Fibroblast of skin of left biceps (primary cell): Measurements from ENCODE around the gene ADRA2A.

ENCODE experiments used
- DNase-seq, 2 experiments: peaks; one replicate each; pipeline ENCODE4 v3.0.0-alpha.2; 2013; ENCODE audit warnings: low read depth in 2 of 2

The ADRA2A gene

DNA sequence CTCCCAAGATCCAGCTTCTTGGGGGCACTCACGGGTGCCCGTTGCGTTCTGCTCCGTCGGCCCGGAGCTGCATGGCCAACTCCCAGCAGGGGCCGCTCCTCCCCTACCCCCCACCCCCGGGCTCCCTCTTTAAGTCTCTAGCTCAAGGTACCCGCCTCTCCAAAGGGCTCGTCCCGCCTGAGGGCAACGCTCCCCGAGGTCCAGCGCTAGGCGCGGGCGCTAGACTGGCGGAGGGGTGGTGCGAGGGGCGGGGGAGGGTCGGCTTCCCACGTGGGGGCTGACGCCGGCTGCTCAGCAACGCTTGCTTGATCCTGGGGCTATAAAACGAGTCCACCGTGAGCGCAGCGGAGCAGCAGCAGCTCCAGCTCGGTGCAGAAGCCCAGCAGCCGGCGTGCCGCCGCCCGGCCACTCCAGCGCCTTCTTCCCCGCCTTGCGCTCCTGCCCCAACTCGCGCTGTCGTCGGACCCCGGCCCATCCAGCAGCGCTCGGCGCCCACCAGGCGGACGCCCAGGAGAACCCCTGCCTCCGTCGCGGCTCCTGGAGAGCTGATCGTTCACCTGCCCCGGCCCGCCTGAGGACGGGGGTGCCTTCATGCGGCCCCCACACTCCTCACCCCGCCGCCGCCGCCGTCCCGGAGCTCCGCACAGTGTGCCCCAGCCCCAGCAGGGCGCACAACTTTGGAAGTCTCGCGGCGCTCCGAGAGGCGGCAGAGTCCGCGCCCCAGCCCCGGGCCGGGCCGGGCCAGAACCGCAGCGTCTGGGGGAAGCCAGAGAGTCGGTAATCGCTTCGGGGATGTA, at the start of gene ADRA2A:
ADRA2A (plus strand) TSS at position 348 of the 797 bp plus-strand sequence. CDS start 968 bp downstream, outside the sequence.
- DNase-seq, result no peak

DNA sequence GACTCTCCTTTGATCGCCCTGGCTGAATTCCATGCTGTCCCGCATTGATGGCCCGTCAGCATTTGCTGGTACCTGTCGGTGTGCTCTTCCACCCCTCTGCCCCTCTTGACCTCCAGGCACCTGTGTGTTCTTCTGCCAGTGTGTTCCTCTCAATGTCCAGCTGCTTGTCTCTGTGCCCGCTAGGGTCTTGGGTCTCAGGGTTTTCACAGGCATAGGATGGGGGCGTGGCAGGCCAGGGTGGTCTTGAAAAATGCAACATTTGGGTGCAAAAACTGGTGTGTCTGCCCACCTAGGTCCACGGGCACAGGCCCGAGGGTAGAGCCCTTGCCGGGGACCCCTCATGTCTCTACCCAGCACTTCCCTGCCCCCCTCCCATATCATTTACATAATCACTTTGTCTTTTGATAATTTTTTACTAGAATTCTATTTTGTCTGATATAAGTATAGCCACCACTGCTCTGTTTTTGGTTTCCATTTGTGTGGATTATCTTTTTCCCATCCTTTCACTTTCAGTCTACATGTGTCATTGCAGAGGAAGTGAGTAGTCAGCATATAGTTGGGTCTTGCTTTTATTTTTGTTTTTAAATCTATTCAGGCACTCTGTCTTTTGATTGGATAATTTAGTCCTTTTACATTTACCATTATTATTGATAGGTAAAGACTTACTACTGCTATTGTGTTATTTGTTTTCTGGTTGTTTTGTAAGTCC, 46.6 kb upstream of the ADRA2A start:
- no peak for DNase-seq

DNA sequence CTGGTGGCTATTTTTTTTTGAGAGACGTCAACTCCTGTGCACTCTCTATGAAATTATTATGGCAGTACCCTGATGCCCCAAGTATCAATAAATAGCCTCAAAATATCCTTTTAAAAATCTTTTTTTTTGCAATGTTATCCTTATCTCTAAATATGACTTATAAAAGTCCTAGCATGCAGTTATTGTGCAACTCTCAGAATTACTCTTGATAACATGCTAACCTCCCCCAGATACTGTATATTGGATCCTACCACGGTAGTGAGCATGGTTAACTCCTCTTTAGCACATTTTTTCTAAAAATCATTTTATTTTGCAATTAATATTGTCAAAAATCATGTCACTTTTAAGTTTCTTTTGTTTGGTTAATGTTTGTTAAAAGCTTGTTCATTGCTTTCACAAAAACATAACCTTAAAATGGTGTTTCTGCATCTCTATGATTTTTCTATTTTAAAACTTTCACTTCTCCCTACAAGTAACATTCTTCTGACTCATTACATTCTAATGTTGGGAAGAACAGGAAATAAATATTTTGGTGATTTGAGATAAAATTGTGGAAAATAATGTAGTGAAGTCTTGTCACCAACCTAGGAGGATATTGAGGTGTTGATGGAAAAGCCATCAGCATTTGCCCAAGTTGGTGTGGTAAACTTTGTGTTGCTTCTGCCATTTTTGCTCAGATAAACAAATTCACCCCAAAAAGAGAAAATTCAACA, 42.1 kb upstream of the ADRA2A start:
- DNase-seq, result no peak

DNA sequence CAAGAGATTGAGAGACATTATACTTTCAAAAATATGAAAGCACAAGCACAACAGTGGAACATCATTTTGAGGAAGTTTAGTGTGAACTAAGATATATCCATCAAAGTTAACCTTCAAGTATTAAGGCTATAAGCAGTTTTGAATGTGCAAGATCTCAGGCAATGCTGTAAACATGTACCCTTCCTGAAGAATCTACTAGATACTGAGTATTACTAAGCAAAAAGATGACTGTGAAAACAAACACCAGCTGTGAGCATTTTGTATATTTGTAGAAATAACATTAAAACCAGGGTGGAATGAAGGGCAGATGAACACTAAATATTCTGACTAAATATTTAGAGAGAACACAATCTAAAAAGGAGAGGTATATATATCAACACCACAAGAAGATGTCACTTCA, 41.3 kb upstream of the ADRA2A start:
- DNase-seq, result no peak

DNA sequence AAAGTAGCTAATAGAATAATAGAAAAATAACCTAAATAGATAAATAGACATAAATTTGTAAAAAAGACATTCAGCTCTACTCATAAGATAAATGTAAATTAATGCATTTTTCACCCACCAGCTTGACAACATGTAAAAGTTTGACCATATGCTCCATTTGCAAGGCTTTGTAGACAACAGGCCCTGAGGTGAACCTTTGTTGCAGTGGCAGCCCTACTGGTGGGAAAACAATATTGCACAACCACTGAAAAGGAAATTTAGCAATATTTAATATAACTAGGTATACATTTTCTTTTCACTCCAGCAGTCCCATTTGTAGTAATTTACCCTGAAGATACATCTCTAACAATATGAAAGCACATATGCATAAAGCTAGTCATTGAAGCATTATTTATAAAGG, 39.0 kb upstream of the ADRA2A start:
- DNase-seq, result no peak

DNA sequence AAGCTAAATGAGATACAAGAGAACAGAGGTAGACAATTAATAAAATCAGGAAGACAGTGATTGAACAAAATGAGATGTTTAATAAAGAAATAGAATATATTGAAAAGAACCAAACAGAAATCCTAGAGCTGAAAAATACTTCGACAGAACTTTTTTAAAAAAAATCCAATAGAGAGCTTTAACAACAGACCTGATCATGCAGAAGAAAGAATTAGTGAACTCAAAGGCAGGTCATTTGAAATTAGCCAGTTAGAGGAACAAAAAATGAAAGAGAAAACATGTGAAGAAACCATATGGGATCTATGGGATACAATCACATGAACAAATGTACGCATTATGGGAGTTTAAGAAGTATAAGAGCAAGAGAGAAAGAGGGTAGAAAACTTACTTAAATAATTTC, 37.3 kb upstream of the ADRA2A start:
- DNase-seq, result no peak

DNA sequence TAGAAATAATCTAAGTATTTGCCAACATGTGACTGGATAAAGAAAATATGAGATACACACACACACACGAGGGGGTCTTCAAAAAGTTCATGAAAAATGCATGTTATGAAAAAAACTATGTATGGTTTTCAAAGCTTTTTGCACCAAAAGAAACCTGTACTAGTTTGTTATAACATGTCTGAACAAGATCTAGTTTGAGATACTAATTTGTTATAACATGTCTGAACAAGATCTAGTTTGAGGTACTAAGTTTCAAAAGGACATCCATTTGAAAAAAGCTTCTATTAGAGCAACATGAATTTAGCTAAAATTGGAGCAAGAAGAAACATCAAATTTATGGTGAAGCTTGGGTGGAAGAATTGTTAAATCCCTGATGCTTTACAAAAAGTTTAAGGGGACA, 19.8 kb upstream of the ADRA2A start:
- no peak for DNase-seq

DNA sequence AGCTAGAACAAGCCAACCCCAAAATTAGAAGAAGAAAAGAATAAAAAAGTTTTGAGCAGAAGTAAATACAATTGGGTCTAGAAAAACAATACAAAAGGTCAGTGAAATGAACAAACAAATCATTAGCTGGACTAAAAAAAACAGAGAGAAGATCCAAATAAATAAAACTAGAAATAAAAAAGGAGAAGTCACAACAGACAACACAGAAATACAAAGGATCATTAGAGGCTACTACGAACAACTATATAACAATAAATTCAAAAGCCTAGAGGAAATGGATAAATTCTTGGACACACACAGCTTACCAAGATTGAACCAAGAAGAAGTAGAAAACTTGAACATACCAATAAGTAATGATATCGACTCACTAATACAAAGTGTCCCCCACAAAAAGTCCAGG, 13.4 kb upstream of the ADRA2A start:
- no peak for DNase-seq

DNA sequence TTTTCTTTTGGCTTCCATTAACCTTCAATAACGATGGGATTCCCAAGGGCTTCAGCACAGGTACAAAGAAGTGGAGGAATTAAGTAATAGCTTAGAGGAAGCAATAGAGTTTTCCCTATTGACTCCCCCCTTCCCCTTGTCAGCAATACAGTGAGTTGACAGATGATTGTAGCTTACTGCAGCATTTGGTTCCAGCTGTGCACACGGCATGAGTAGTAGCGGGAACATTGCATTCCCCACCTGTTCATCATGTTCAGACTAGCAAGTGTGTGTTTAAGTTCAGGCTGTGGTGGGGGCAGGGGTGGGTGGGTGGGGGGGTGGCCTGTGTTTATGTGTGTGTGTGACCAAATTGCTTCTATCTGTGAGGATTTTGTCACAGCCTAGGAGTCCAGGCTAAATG, 4.6 kb upstream of the ADRA2A start:
- DNase-seq, result no peak

DNA sequence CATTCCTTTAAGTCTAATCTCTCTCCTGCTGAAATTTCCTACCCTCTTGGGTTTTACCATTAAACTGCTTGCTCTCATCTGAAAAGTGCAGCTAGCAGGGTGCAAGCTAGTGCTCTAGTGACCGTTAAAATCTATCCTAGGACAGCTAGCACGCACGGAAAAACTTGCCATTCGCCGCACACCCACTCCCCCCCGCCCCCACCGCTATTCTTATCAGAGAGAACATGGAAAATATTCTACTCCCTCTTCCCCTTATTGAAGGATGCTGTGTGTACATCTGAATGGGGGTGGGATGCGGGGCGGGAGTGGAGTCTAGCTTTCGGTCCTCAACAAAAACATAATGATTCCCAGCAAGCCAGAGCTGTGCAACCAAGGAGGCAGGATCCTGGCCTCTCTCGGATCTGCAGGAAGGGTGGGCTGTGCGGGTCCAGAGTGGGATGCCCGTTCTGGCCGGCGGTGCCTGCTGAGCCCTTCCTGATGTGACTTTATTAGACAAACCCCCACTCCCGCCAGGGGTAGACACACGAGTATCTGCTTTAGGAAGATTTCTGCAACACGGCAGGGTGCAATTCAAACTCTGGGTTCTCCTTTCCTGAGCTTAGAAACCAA, 1.1 kb upstream of the ADRA2A start:
- DNase-seq, result no peak

DNA sequence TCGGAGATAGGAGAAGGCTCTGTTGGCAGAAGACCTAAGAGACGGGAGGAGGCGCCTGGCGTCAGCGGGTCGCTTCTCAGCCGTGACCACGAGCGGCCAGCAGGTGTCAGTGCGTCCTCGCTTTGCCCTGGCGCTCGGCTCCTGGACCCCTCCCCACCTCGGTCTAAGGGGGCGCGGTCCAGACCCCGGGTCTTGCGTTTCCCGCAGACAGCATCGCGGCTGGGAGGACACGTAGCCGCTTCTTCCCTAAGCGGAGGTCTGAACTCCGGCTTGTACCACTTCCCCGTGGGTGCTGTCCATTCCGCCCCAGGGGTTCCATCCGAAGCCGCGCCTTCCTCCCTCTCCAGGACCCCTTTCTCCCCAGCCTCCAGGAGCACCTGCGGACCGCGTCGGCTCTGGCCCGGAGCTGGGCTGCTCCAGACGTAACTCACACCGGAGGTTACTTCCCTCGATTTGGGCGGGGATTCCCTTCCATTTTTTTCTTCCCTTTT, 593 bp upstream of the ADRA2A start:
- DNase-seq, result no peak

DNA sequence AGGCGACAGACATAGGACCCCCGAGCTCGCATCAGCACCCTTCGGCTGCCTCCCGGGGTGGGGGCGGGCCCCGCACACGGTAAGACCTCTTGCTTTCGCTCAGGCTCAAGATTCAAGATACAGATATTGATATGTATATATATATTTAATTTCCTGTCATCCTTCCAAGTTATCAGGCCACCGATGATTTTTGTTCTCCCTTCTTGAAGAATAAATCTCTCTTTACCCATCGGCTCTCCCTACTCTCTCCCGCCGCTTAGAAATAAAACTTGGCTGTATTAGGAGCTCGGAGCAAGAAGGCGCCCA, 603 bp downstream of the ADRA2A start:
- DNase-seq, result no peak

DNA sequence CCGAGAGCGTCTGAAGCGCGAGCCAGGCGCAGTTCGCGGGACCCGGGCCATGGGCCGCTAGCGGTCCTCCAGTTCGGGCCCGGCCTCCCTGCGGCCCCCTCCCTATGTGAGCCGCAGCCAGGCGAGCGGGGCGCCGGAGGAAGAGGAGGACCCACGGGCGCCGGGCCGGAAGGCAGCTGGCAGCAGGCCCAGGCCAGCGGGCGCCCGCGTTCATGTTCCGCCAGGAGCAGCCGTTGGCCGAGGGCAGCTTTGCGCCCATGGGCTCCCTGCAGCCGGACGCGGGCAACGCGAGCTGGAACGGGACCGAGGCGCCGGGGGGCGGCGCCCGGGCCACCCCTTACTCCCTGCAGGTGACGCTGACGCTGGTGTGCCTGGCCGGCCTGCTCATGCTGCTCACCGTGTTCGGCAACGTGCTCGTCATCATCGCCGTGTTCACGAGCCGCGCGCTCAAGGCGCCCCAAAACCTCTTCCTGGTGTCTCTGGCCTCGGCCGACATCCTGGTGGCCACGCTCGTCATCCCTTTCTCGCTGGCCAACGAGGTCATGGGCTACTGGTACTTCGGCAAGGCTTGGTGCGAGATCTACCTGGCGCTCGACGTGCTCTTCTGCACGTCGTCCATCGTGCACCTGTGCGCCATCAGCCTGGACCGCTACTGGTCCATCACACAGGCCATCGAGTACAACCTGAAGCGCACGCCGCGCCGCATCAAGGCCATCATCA, 1.1 kb downstream of the ADRA2A start:
- DNase-seq, result no peak

DNA sequence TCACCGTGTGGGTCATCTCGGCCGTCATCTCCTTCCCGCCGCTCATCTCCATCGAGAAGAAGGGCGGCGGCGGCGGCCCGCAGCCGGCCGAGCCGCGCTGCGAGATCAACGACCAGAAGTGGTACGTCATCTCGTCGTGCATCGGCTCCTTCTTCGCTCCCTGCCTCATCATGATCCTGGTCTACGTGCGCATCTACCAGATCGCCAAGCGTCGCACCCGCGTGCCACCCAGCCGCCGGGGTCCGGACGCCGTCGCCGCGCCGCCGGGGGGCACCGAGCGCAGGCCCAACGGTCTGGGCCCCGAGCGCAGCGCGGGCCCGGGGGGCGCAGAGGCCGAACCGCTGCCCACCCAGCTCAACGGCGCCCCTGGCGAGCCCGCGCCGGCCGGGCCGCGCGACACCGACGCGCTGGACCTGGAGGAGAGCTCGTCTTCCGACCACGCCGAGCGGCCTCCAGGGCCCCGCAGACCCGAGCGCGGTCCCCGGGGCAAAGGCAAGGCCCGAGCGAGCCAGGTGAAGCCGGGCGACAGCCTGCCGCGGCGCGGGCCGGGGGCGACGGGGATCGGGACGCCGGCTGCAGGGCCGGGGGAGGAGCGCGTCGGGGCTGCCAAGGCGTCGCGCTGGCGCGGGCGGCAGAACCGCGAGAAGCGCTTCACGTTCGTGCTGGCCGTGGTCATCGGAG, 1.8 kb downstream of the ADRA2A start:
- no peak for DNase-seq

DNA sequence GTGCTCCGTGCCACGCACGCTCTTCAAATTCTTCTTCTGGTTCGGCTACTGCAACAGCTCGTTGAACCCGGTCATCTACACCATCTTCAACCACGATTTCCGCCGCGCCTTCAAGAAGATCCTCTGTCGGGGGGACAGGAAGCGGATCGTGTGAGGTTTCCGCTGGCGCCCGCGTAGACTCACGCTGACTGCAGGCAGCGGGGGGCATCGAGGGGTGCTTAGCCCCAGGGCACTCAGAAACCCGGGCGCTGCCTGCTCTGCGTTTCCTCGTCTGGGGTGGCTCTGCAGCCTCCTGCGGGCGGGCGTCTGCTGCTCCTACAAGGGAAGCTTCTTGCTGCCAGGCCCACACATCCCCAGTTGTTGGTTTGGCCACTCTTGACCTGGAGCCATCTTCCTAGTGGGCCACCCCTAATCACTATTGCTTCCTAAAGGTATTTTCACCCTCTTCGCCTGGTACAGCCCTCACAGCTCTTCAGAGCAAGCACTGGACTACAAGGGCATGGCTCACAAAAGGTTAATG, 2.5 kb downstream of the ADRA2A start:
- no peak for DNase-seq

DNA sequence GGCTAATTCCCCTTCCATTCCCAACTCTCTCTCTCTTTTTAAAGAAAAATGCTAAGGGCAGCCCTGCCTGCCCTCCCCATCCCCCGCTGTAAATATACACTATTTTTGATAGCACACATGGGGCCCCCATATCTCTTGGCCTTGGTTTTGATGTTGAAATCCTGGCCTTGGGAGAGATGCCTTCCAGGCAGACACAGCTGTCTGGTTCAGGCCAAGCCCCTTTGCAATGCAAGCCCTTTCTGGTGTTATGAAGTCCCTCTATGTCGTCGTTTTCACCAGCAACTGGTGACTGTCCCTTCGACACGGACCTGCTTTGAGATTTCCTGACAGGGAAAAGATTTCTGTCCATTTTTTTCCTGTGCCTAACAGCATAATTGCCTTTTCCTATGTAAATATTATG, 3.0 kb downstream of the ADRA2A start:
- no peak for DNase-seq

DNA sequence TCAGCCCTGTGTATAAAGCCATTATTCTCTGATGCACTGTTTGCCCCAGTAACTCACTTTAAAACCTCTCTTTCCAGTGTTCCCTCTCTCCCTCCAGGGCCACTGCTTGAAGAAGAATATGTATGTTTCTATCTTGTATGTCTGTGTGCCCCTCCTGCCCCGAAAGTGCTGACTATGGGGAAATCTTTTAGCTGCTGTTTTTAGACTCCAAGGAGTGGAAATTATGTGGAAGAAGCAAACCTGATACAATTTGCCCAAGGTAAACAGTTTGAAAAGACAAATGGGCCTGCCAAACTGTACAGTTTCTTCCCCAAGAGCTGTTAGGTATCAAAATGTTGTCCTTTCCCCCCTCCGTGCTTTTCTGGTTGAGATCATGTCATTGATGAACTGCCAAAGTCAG, 3.4 kb downstream of the ADRA2A start:
- no peak for DNase-seq

DNA sequence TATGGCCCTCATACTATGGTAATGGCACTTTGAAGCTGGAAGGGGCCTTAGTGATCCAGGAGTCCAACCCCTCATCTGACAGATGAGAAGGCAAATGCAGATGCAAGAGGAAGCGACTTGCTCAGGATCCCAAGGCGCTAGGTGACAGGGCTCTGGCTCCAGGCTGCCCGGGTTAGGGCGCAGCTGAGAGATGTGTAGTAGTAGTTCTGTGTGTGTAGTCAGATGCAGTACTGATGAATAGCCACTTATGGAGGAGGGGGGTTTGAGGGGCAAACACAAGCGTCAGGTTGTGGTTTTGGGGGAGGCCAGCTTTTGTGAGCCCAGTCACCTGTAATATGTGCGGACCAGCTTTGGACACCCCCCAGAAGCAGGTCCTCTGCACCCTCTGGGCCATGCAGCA, 4.8 kb downstream of the ADRA2A start:
- no peak for DNase-seq

DNA sequence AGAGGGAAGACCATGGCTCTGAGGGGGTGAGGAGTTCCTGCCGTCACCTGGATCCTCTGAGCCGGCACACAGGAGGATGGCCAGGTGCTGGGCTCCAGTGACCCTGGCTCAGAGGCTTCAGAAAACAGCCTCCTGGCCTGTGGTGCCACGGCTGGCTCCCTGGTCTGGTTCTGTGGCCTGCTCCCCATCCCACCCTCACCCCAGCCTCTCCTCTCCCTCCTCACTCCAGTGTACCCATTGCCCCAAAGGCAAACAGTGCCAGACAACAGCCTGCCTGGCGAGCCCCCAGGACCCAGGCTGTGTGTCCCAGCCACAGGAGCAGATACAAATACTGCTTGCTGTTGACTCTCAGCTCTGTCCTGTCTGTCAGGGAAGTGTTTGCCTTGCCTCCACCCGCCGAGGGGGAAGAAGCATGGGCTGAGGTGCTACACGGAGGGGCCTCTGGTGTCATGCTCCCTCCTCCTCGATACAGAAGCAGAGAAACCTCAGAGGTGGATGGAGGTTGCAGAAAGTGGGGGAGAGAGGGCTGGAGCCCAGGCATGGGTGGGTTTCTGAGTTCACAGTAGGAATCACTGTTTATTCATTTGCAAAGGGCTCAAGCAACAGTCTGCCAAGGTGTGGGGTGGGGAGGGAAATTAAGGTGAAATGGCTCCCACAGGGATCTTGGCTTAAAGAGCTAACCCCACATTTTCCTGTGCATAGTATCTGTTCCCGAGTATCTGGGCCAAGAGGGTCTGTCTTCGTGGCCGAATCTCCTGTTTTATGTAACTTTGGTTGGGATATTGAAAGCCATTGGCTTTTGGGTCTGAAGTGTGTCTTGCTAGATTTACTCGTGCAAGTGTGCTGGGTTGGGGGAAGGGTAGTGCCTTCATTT, 5.5 kb downstream of the ADRA2A start:
- no peak for DNase-seq
